ENCODE measurements around the gene MARCHF10. TPM values are rescaled to one million over a fixed set of nuclear protein-coding genes. Genes with fewer than 3 reads are reported as not detected.
A peak's percentile ranks its signal among the peaks of the same experiment; 100 is the strongest.

The MARCHF10 gene
- total RNA-seq, 1 experiment from 2014 or later = not detected

- CTCF ChIA-PET = no interaction called here
- TF ChIP-seq, protein P1, sequence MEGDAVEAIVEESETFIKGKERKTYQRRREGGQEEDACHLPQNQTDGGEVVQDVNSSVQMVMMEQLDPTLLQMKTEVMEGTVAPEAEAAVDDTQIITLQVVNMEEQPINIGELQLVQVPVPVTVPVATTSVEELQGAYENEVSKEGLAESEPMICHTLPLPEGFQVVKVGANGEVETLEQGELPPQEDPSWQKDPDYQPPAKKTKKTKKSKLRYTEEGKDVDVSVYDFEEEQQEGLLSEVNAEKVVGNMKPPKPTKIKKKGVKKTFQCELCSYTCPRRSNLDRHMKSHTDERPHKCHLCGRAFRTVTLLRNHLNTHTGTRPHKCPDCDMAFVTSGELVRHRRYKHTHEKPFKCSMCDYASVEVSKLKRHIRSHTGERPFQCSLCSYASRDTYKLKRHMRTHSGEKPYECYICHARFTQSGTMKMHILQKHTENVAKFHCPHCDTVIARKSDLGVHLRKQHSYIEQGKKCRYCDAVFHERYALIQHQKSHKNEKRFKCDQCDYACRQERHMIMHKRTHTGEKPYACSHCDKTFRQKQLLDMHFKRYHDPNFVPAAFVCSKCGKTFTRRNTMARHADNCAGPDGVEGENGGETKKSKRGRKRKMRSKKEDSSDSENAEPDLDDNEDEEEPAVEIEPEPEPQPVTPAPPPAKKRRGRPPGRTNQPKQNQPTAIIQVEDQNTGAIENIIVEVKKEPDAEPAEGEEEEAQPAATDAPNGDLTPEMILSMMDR (conservative IDR thresholded peaks at IDR 0.05; ENCODE audit: low read depth, low read length) = no peak
- TF ChIP-seq EZH2 (IDR thresholded peaks at IDR 0.05; ENCODE audit: low read length, unreplicated experiment) = no peak
- TF ChIP-seq EZH2phosphoT487 (IDR thresholded peaks at IDR 0.05; ENCODE audit: borderline replicate concordance, low read length) = no peak
- H3K9ac ChIP-seq (ENCODE audit: low read length) = no peak overlapping the region
- H3F3A ChIP-seq (ENCODE audit: low read length, unreplicated experiment) = peaks cover 4% of the 10 kb centered on the region
- POLR2A ChIA-PET (ENCODE audit: unreplicated experiment) = no interaction called here
- no peaks in the 10 kb centered on the region for H3K9me2 ChIP-seq (replicated peaks; ENCODE audit: low read length)
- H3K36me3 ChIP-seq (ENCODE audit: low read depth, low read length) = no peaks in the 10 kb centered on the region
- peaks cover 47% of the 10 kb centered on the region for H3K4me1 ChIP-seq (ENCODE audit: insufficient read depth, low read length)
- H2AFZ ChIP-seq (ENCODE audit: low read length) = no peak overlapping the region
- H3K27me3 ChIP-seq (ENCODE audit: low read length) = no peaks in the 10 kb centered on the region
- H3K4me3 ChIP-seq (ENCODE audit: low read length) = no peak overlapping the region
- peak overlapping the region; percentile 92 for H3K27ac ChIP-seq (ENCODE audit: low read length)
- no peak for ATAC-seq
- H3K9me3 ChIP-seq (ENCODE audit: low read length) = no peaks in the 10 kb centered on the region
- peak; percentile 22 for DNase-seq
- peak overlapping the region; percentile 9; the same call in 1 of the 2 replicates for H3K4me2 ChIP-seq (ENCODE audit: low read length)
- no peaks in the 10 kb centered on the region for H3K79me2 ChIP-seq (ENCODE audit: low read length)
- no TSS peak for BruUV-seq (replicated peaks)
- H4K20me1 ChIP-seq (ENCODE audit: low read length) = no peaks in the 10 kb centered on the region
- intact Hi-C loops (cut with micrococcal nuclease) = no loop called here
Measured at GRCh38 chr17:62780951-62781350, 27.2 kb downstream of the MARCHF10 start.

DNA sequence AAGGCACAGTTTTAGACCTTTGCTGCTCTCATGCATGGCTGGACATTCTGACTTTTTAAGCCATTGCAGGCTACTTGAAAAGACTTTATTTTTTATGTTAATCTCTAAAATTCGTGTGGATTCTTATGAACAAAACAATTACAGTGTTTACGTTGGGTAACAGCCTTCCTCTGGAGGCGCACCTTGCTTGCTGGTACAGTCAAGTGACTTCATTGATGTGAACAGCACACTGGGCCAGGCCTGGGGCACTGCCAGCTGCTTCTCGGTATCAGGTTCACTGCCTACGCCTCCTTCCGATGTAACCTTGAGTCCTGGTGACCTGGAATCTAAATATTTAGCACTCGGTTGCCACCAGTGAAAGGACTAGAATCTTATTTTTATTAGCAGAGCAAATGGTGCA lies 27.8 kb downstream of the MARCHF10 start:
- POLR2A ChIA-PET (ENCODE audit: unreplicated experiment) = no interaction called here
- Histone ChIP-seq H3K4me2 (ENCODE audit: low read length) (peak overlapping the region; percentile 70), H3K4me3 (ENCODE audit: low read length) (no peak overlapping the region), H3K9me2 (replicated peaks; ENCODE audit: low read length) (no peaks in the 10 kb centered on the region), H3K9me3 (ENCODE audit: low read length) (no peaks in the 10 kb centered on the region), H3K4me1 (ENCODE audit: insufficient read depth, low read length) (peaks cover 47% of the 10 kb centered on the region), H3K9ac (ENCODE audit: low read length) (peak overlapping the region; percentile 67), H3F3A (ENCODE audit: low read length, unreplicated experiment) (peaks cover 4% of the 10 kb centered on the region), H4K20me1 (ENCODE audit: low read length) (no peaks in the 10 kb centered on the region), H3K36me3 (ENCODE audit: low read depth, low read length) (no peaks in the 10 kb centered on the region), H2AFZ (ENCODE audit: low read length) (no peak overlapping the region), H3K27ac (ENCODE audit: low read length) (peak overlapping the region; percentile 92), H3K79me2 (ENCODE audit: low read length) (no peaks in the 10 kb centered on the region), H3K27me3 (ENCODE audit: low read length) (no peaks in the 10 kb centered on the region)
- intact Hi-C loops (cut with micrococcal nuclease) = no loop called here
- TF ChIP-seq EZH2 (IDR thresholded peaks at IDR 0.05; ENCODE audit: low read length, unreplicated experiment) = no peak
- TF ChIP-seq, protein P1 (conservative IDR thresholded peaks at IDR 0.05; ENCODE audit: low read depth, low read length) = peak; percentile 54
- CTCF ChIA-PET = no interaction called here
- no TSS peak for BruUV-seq (replicated peaks)
- DNase-seq (peak; percentile 81), ATAC-seq (peak; percentile 11)

DNA sequence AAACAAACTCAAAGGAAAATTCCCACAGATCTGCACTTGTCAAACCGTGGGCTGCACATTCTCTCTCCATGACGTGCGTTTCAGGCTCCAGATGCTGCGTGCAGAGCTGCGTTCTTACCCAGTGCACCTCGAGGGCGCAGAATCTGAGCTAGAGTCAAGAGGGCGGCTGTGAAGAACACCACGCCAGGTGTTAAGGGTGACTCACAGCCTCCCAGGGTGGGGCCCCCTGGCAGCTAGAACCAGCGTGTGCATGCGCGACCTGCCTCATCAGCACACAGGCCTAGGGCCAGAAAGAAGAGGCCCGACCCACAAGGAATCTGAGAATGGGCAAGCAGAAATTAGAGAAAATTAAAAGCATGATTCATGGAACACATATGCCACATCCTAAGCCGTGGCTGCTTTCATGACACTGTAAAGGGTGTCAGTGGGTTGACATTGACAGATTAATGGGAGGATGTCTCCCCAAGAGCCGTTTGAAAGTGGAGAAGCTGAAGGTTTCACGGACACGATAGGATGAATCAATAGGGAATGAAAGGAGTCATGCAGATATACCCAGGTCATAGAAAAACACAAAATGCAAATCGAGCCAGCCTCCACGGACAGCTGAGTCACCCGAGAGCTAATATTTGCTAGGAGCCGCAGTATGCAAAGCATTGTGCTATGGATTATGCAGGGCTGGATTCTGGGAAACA lies 29.0 kb downstream of the MARCHF10 start:
- Histone ChIP-seq H3K9me3 (ENCODE audit: low read length) (no peaks in the 10 kb centered on the region), H3K4me3 (ENCODE audit: low read length) (peak overlapping the region; percentile 39), H3K9me2 (replicated peaks; ENCODE audit: low read length) (no peaks in the 10 kb centered on the region), H3K27me3 (ENCODE audit: low read length) (no peaks in the 10 kb centered on the region), H3K9ac (ENCODE audit: low read length) (peak overlapping the region; percentile 67), H3K27ac (ENCODE audit: low read length) (peak overlapping the region; percentile 92), H3F3A (ENCODE audit: low read length, unreplicated experiment) (peaks cover 4% of the 10 kb centered on the region), H3K4me1 (ENCODE audit: insufficient read depth, low read length) (peaks cover 47% of the 10 kb centered on the region), H2AFZ (ENCODE audit: low read length) (peak overlapping the region; percentile 29), H4K20me1 (ENCODE audit: low read length) (no peaks in the 10 kb centered on the region), H3K4me2 (ENCODE audit: low read length) (peak overlapping the region; percentile 70), H3K36me3 (ENCODE audit: low read depth, low read length) (no peaks in the 10 kb centered on the region), H3K79me2 (ENCODE audit: low read length) (no peaks in the 10 kb centered on the region)
- ATAC-seq = peak; percentile 88
- BruUV-seq (replicated peaks) = TSS peak; percentile 49
- TF ChIP-seq, protein P1 (conservative IDR thresholded peaks at IDR 0.05; ENCODE audit: low read depth, low read length) = no peak
- TF ChIP-seq EZH2phosphoT487 (IDR thresholded peaks at IDR 0.05; ENCODE audit: borderline replicate concordance, low read length) = no peak
- TF ChIP-seq EZH2 (IDR thresholded peaks at IDR 0.05; ENCODE audit: low read length, unreplicated experiment) = no peak
- ChIA-PET POLR2A (ENCODE audit: unreplicated experiment) (interaction anchor here (0.5 to 1.0 kb wide), 7 partner anchors 13 to 577 kb away, joined by 3 to 5 read pairs (median 3); no protein-coding TSS in a partner anchor), CTCF (interaction anchor here (0.5 to 1.1 kb wide), 4 partner anchors 12 to 58 kb away, joined by 4 to 12 read pairs (median 6); no protein-coding TSS in a partner anchor)
- intact Hi-C loops (cut with micrococcal nuclease) = loop anchor here (1.0 to 2.0 kb wide), 5 partner anchors 11 to 189 kb away; no protein-coding TSS in a partner anchor
- peak; percentile 98 for DNase-seq

Measured in PC-3 (cell line).